GM19438 (cell line): ENCODE data around the gene CTNND2.
A peak's percentile ranks its signal among the peaks of the same experiment; 100 is the strongest.
"Not testable (repeated sequence)": the region's sequence is repeated elsewhere in the genome, so short reads cannot be mapped to it uniquely, and the experiment has no call there.

Experiments
- ATAC-seq: cut with Tn5 transposase; IDR thresholded peaks from one replicate; pipeline ENCODE4 v1.9.1; 2021; ENCODE audit warnings: low read depth; ENCODE audit not compliant: unreplicated experiment

The CTNND2 gene

DNA sequence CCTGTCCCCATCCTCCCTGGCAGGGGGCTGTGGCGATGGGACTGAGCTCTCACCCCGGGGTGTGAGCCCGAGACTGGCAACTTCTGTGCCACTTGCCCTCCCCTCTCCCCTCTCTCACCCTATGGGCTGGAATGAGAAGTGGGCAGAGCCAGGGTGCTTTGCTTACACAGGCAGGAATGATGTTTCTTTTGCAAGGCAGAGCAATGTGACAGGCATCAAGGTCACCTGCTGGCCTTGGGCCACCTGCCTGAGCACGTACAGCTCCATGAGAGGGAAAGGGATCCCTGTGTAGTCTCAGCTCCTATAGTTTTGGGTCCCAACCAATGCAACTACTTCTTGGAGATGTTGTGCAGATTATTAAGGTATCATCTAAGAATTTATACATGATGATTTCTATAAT, 890.5 kb downstream of the CTNND2 start:
- no peak for ATAC-seq

DNA sequence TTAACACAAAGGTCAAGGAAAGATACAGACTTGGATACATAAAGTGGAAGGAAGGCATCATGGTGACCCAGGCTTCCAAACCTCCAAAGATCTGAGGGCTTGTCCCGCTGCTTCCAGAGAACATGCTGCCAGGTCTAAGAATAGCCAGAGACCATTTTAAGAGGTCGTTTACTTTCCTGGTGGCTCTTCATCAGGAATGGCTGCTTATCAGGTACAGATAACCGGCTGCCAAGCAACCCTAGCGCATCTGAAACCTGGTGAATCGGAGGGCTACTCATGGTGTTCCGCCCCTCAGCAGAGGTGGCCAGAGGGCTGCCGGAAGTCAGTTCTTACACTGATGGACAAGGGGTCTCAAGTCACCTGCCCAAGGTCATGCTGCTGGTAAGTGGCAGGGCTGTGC, 892.0 kb downstream of the CTNND2 start:
- ATAC-seq, result no peak

DNA sequence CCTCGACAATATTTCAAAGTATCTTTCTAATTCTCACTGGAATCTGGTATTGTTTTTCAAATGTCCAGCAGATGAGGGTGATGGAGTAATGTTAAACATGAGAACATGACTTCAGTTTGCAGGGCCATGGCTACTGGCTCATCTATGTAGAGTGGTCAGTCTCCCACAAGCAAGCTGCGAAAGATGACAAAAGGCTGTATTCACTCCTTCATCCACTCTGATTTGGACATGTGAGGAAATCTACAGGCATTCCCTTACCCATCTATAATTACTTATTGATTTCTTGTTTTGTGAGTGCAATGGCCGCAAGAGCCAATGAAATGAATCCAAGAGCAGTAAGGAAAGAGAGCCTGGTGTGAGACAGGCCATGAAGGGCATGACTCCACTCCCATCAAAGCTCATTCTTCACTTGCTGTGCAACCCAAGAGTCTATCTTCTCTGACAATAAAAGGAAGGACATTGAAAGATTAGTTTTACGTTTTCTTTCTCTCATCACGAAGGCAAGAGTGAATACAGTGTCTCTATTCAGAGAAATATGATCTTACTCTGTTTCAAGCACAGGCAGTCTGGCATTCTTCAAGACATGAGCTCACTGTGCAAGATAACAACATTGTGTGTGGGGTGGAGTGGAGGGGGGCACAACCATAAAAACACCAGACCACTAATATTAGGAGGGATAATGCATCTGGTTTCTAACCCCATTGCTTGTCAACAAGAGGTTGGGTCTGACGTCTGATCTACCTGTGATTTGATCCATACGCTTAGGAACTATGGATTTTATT, 893.6 kb downstream of the CTNND2 start:
- no peak for ATAC-seq

DNA sequence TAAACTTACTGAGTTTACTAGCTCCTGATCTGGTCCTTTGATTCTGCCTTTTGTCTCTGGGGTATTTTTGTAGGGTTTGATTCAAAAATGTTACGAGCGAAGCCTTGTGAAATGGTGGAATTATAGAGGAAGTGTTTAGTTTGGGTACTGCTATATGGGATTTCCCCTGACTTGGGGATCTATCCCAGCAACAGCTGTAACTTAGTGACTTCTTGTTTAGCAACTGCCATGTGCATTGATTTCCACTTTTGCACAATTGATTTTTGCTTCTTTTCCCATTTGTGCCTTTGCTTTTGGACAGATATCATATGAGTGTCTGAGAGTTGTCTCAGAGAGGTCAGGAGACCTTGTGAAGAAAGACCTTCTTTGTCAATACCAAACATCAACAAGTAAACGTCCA, 894.7 kb downstream of the CTNND2 start:
- no peak for ATAC-seq

DNA sequence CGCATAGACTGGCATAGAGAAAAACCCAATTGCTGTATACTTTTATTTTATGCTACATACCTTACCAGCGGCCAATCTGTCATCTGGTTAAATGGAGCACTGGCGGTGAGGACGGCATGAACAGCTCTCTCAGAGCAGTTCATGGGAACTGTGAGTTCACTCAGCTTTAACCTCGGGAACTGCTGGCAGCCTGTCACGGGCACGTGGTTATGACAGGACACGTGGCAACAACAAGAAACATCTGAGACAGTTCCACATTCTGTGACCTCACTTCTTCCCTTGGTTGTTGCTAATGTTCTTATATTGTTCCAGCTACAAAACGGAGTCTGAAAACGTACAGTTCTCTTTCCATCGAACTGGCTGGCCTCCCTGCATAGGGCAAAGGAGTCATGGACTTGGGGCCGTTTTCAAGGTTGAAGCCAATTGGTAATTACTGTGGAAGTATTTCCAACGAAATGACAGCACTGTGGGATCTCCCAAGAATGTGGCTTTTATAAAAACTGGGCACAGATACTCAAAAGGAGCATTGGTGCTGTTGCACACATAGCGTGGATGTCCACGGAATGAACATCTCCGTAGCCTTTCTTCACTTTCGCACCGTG, 896.9 kb downstream of the CTNND2 start:
- ATAC-seq, result no peak

DNA sequence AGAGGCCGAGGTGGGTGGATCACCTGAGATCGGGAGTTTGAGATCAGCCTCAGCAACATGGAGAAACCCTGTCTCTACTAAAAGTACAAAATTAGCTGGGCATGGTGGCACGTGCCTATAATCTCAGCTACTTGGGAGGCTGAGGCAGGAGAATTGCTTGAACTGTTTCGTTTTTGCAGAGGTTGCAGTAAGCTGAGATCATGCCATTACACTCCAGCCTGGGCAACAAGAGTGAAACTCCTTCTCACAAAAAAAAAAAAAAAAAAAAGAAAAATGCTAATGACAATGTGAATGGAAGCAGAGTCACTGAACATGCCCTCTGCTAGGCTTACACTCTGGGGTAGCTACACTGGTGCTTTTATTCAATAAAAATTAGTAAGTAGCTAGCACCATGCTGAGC, 899.7 kb downstream of the CTNND2 start:
- ATAC-seq, result not testable (repeated sequence)

DNA sequence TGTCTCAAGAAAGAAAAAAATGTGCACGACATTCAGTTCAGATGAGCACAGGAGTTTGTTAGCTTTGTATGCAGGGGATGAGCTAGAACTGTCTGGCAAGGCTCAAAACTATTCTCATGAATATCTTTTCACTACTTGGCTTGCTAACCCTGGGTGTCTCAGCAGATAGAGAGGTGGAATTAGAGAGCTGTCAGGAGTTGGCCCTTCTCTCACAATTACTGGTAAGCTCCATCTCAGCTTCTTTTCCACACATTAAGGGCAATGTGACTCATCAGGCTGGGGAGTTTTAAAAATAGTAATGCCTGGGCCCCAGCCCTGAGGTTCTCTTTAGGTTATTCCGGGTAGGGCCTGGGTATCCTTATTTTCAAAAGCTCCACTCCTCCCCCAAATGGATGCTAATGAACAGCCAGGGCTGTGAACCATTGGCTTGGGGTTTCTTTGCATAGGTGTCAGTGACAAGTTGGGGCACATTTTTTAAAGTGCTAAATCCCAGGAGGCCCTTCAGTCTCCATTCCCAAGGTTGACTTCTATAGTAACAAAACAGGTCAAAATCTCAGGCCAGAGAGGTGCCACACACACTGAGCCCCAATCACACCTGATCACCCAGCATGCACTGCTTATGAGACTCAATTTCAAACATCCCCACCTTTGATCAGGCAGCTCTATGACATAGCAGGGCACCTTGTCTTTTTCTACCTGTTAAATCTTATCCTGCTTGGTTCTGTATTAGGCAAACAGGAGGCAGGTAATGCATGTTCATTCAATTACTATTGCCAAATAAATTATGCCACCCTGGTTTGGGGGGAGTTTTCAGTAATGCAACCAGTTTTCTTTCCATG, 903.5 kb downstream of the CTNND2 start:
- no peak for ATAC-seq

DNA sequence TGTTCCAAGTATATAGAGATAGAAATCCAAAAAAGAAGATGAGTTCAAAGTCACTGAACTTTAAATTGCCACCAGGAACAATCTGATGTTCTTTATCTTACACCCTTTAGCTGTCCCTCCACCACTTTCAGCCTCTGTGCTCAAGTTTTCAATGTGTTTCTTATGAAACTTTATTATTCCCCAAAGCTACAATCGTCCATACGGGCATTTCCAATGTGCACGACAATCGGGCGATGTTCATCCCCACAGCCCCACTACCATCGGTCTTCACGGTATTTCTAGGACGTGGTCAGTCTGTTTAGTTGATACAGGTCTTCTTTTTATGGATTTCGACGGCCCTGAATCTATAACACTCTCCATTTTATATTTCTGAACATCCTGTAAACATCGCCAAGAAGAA, 904.5 kb downstream of the CTNND2 start:
- ATAC-seq, result no peak

DNA sequence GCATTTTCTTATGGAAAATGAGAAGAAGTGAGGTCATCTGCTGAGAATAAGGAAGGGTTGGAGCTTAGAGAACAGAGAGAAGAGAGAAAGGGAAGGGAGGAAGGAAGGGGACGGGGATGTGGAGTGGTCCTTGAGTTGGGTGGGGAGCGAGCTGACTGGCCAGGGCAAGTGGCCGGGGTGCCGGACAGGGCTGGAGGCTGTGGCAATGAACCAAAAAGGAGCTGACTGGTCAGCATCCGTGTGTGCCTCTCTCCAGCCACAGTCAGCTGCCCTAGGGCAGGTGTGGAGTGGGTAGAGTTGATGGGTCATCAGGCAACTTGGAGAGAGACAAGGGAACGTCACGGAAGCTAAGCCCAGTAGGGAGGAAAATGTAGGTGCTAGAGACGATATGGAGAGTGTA, 908.4 kb downstream of the CTNND2 start:
- ATAC-seq, result no peak

DNA sequence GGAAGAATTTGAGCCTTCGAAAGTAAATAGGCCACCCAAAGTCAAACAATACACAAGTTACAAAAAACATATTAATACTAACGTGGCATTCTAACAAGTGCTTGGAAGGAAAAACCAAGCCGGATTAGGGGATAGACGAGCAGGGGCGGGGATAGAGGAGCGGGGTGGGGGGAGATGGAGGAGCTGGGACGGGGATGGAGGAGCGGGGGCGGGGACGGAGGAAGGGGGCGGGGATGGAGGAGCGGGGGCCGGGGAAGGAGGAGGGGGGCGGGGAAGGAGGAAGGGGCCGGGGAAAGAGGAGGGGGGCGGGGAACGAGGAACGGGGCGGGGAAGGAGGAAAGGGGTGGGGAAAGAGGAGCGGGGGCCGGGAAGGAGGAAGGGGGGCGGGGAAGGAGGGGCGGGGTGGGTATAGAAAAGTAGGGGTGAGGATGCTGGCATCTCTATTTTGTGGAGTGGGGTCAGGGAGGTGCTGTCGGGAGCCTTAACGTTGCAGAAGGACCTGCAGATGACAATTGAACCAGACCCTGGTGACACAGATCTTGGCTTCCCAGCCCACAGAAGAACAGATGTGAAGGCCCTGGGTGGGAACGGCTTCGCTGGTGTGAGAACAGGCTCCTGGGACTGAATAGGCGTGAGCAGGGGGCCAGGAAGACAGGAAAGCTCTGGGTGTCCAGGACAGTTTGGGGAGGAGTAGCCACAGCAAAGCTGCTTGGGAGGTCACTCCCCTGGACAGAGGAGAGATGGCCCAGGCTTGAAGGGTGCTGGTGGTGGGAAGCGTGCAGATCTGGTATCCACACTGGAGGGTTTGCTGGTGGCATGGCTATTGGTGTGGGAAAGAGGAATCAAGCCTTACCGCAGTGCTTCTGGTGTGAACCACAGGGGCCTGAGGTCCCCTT, 909.9 kb downstream of the CTNND2 start:
- ATAC-seq, result no peak

DNA sequence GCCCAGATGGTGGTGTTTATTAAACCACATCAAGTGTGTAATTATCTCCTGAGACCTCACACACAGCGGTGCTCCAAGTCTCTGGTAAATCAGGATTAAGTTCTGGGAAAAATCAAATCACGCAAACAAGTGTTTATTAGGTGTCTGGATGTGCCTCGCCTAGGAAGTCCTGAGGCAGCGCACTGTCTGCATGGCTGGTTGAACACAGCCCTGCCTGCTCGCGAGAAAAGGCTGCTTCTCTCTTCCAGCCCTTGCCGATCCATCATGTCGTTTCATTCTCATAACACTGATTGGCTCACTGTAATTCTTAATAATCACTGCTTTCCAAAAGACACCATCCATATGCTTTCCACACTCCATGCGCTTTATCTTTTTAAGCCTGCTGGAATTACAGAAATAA, 913.6 kb downstream of the CTNND2 start:
- ATAC-seq, result no peak

DNA sequence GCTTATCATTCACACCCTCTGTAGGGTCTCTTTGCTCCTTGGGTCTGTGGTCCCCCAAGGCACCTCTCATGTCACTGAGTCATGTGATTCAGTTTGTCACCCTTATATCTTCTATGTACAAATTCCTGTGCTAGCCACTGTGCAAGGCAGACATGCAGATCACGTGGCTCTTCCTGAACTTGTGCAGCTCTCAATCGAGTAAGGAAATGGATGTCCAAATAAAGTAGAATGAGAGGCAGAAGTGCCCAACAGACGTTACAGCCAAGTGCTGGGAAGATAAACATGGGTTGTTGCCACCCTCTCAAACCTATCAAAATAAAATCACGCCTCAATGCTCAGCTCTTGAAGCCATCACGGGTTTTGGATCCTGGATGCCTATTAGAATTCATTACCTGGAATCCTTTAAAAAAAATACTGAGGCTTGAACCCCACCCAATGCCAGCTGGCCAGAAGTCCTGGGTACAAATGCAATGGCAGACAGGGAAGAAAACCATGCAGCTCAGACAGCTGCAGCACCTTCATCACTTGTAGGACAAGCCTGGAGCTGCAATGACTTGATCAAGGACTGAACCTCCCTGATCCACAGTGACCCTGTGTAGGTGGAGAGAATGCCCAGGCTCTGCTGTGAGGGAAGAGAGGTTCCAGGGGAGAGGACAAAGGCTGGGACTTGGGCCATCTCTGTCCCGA, 914.5 kb downstream of the CTNND2 start:
- no peak for ATAC-seq

DNA sequence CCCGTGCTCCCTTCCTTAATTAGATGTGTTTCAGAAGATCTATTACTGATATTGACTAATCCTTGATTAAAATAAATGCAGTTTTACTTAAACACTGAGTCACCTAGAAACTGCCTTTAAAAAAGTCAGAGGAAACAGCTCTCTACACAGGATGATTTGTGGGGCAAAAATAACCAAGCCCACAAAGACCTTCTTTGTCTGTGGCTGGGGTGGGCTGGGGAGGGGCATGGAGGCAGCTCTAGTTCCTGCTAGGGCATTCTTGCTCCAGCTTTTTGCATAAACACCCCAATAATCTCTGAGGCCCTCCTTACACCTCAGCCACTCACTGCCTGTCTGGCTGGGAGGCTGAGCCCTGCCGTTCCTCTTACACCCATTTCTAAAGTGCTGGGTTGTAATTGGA, 915.6 kb downstream of the CTNND2 start:
- no peak for ATAC-seq

DNA sequence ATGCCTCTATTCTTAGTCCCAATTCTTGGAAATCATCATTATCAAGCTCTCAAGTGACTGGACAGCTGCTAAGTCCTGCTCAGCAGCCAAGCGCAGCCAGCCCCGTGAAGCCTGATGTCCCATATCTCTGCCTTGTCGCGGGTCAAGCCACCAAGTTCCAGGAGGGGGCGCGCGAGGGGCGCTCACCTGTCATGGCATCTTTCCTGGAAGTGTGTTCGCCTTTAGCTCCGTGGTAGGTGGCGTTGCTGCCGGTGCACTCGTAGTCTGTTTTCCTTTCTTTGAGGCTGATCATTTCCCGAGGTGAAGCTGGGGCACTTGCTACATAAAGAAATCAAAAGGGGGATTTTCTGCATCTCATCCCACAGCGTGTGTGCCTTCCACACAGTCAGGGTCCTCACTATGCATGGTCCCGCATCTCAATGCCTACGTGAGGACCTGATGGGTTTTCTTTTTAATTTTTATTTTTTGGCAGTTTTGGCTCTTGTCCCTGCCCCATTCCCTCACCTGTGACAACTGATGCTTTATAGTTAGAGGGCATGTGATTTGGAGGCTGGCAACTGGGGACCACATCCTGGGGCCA, 916.2 kb downstream of the CTNND2 start:
- ATAC-seq, result peak; percentile 89

DNA sequence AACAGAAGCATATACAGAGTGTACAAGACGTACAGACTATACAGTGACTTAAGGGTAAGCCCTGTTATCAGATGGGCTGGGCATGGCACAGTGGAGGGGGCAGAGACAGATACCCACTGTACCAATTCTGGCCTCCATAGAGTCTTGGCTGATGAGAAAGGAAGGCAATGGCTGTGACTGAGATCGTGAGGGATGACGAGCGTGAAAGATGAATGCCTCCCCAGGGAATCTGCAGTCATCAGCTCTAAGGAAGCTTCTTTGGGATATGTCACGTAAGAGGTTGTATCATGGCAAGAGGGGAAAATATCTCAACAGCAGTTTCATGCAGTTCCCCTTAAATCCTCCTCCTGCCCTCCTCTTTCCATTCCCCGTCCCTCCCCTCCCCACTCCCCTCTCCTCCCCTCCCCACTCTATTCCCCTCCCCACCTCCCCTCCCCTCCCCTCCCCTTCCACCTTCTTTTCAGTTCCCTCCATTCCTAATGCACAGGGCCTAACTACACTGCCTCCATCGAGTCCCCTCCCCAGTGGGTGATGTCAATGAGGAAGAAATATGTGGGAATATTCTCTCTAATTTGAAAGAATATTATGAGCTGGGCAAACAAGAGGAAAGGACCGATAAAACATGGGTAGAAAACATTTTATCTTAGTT, 916.8 kb downstream of the CTNND2 start:
- no peak for ATAC-seq

DNA sequence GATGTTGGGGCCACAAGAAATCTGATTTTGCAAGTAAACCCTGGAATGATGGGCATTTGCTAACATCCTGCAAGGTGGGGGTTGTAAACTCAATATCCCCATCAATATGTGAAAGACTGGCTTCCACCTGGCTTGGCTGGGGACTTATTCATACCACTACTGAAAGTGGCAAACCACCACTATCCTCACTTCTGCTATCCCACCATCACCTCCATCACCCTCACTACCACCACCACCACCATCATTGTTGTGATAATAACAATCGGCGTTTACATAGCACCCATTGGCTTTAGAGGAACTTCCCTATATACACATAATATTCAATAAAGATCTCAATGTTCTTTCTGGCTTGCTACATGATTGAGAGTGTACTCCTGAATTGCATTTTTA, 918.5 kb downstream of the CTNND2 start:
- ATAC-seq, result no peak

DNA sequence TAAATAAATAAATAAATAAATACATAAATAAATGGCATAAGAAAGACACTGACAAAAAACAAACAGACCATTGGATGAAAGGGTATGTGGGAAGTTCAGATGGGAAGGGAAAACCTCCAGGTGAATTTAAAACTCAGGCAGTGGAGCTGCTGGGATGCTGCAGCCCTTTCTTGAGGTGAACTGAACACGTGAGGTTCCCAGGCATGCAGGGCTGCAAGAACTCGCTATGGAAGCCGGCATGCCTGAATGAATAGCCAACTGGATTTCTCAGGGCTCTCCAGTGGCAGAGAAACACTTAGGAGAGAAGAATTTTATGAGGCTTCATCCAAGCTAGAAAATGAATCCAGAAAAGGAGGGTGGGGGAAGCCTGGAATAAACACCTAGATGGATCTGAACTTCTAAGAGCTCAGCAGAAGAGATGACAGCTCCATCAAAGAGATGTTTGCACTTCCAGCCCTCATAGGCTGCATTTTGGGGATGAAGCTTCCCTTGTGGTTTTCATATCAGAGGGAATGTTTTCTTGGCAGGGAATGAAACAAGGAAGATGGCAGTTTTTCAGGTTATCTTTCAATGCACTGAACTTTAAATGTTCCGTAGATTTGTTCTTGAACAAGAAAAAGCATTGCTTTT, 919.0 kb downstream of the CTNND2 start:
- ATAC-seq, result no peak

DNA sequence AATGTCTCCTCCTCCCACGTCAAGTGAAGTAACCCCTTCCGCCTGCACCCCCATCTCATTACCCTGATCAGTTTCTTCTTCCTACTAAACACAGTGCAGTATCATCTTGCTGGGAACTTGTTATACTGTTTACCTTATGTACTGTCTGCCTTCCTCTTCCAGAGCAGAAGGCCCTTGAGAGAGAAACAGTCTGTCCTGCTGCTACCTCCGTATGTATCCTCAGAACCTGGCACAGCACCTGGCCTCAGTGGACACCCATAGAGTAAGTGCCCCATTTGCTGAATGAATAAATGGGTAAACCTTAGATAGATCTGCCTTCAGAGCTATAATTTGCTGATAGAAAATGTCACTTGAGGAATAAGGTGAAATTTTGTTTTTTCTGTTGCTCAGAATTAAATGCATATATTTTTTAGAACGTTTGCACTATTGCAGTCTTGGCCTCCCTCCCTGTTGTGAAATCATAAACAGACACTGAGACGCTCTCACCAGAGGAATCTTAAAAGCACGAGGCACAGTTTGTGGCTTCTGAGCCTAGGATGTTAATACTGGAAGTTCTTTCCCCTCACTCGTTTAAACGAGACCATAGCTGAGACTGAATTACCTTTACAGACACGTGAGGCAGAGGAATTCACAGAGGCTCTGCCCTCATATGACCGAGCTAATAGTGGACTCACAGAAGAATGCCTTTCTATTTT, 920.1 kb downstream of the CTNND2 start:
- no peak for ATAC-seq
